HG03060 (cell line): Measurements from ENCODE around the gene AGAP1.

ENCODE experiments used
- ATAC-seq: cut with Tn5 transposase; IDR thresholded peaks from one replicate; pipeline ENCODE4 v1.9.1; 2021; ENCODE audit warnings: low read depth, moderate number of reproducible peaks; ENCODE audit not compliant: unreplicated experiment

AGAP1 gene

DNA sequence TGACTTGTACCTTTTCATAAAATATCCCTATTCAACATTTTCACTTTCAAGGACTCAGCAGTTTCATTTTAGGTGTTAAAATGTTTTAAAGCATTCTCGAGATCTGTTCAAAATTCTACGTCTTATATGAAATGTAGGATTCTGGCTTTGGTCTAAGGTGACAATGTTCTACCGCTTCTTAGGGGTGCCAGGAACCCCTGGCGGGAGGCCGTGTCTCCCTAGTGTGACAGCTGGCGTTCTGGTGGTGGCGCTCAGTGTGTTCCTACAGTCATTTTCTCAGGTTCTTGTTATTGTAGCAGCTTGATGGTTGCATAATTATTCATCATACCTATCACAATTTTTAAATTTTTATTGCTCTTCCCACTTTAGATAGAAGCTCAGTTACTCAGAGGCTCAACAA lies 204.6 kb downstream of the AGAP1 start:
- no peak for ATAC-seq

- ATAC-seq: no peak
Measured at GRCh38 chr2:235699576-235699975, 205.7 kb downstream of the AGAP1 start.

- no peak for ATAC-seq
Measured at GRCh38 chr2:235701206-235701981, 207.6 kb downstream of the AGAP1 start.

DNA sequence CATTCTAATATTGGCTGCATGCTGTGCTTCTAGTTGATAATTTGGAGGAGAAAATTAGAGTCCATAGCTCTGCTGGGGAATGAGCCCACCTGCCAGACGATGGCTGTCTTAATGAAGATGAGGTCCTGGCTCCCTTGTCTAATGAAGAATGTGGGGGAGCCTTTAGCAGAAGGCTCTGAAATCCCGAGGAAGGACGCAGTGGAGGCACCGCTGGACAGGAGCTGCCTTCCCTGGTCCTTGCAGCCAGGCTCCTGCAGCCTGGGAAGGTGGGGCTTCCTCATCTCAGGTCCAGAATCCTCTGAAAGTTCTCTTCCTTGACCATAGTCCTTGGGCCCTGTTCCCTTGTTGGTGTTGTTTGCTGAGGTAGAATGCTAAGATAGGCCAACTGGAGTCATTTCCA lies 208.3 kb downstream of the AGAP1 start:
- ATAC-seq: no peak

GRCh38 chr2:235703711-235704295 lies 210.0 kb downstream of the AGAP1 start:
- ATAC-seq: no peak

GRCh38 chr2:235705296-235705695 lies 211.5 kb downstream of the AGAP1 start:
- ATAC-seq: no peak

DNA sequence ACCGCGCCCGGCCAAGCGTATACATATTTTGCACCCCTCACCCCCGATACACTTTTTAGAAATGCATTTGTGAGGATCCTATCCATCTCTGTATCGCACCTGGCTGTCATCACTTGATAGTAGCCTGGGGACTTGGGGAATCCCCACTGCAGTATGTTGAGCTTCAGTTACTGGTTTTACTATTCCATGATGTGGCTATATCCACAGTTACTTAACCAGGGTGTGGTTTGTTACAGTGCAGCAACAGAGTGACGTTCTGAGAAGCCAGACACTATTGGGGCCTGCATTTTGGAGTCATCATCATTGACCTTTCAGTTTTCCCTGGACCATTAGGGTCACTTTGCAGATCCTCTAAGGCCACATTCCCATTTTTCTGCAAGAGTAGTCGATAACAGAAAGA lies 212.7 kb downstream of the AGAP1 start:
- no peak for ATAC-seq

GRCh38 chr2:235707411-235708096 lies 213.7 kb downstream of the AGAP1 start:
- ATAC-seq: no peak

GRCh38 chr2:235709124-235709813 lies 215.4 kb downstream of the AGAP1 start:
- ATAC-seq: no peak

DNA sequence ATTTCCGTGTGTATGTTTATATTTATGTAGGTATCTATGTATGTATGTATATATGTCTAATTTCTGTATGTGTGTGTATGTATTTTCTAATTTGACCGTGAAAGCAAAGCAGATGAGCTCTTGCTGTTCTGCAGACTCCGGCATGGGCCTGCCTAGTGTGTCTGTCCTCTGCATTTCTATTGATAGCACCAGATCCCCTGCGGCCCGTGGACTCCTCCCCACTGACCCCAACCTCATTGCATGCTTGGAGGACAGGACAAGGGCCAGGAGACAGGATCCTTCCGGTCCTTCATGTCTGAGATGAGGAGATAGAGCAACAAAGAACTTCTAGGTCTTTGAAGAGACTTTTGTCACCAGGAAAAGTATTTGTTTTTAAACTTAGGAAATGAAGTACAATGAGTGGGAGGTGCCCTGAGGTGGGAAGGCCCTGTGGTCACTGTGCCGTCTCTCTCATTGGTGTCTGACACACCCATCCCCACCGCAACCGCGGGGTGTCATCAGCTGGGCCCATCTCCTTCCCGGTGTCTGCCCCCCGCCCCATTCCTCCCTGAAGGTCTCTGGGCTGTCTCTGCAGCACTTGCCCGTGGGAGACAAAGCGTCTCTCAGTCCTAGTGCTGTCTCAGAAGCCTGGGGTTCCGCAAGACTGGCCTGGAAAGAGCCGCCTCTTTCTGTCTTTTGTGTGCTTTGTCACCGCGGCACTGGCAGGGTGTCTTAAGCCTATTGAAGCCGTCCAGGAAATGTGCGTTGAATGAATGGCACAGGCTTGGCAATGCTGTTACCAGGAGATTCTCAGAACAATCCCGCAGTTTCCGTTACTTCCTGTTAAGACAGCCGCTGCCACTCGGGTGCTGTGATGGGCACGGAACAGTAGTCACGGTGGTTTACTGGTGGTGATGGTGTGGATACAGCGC lies 216.4 kb downstream of the AGAP1 start:
- no peak for ATAC-seq

GRCh38 chr2:235710933-235711332 lies 217.1 kb downstream of the AGAP1 start:
- ATAC-seq: no peak

GRCh38 chr2:235711527-235711926 lies 217.7 kb downstream of the AGAP1 start:
- no peak for ATAC-seq

DNA sequence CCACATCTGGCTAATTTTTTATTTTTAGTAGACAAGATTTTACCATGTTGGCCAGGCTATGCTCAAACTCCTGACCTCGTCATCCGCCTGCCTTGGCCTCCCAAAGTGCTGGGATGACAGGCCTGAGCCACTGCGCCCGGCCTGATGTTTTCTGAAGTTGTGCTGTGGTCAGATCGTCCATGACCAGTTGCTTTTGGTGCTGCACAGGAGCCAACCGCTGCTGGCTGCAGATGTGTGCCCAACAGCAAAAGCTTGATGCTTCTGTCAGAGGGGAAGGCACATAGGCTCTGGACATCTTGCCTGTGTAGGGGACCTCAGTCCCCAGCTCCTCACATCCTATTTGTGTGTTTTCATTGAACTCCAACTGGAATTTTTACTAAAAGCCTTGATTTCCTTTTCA lies 218.3 kb downstream of the AGAP1 start:
- ATAC-seq: no peak

- no peak for ATAC-seq
Measured at GRCh38 chr2:235713189-235713588, 219.3 kb downstream of the AGAP1 start.

DNA sequence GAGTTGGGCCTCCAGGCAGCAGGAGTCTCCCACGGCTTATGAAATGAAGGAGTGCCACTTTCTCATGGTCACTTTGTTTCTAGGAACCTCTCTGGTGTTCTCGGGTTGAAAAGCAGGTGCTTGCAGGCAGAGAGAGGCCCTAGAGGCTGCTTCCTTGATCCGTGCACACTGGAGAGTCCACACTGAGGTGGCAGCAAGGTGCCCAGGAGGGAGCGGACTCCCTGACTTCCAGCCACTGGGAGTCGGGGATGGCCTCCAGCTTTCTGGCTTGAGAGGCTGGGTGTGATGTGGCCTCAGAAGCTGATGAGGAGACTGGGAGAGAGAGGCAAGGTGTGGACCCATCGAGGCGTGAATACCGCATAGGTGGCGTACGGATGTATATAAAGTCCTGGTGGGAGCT lies 221.8 kb downstream of the AGAP1 start:
- no peak for ATAC-seq

- no peak for ATAC-seq
Measured at GRCh38 chr2:235716875-235717496, 223.1 kb downstream of the AGAP1 start.

- no peak for ATAC-seq
Measured at GRCh38 chr2:235719146-235719942, 225.5 kb downstream of the AGAP1 start.

- ATAC-seq: no peak
Measured at GRCh38 chr2:235721625-235722024, 227.8 kb downstream of the AGAP1 start.

DNA sequence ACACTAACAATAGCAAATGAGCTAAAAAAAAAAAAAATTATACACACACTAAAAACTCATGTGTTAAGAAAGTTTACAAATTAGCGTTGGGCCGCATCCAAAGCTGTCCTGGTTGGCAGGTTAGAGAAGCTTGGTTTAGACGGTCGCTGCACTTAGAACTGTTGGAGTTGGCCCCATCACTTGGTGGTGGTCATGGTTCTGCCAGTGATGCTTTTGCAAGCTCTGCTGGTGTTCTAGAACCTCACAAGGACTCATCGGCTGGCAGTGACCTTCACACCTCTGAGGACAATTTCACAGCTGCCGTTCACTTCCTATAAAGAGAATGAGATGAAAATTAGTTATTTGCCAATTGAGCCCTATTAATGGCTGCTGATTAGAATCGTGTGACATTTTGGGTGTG lies 229.0 kb downstream of the AGAP1 start:
- no peak for ATAC-seq
